ENCODE measurements around the gene ADAMTS18.

The ADAMTS18 gene

DNA sequence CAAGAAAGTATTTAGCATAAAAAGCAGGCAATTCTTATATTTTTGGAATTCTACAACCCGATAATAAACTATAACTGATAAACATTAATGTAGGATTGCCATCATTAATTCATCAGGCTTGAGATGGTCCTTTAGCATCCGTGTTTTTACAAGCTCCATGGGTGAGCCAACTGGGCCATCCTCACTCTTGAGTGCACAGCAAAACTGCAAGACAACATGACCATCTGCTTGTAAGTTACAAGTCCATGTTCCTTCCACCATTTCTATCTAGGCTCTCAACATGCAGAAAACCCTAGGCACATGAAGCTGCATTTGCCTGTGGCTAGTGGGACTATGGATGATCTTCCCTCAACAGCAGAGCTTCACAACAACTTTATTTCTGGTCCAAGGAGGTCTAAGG is 40.1 kb downstream of the ADAMTS18 start:
- DNase-seq (ENCODE audit: insufficient read length, low spot score) (no peak), FAIRE-seq (no peak)
- TF ChIP-seq, protein P1, sequence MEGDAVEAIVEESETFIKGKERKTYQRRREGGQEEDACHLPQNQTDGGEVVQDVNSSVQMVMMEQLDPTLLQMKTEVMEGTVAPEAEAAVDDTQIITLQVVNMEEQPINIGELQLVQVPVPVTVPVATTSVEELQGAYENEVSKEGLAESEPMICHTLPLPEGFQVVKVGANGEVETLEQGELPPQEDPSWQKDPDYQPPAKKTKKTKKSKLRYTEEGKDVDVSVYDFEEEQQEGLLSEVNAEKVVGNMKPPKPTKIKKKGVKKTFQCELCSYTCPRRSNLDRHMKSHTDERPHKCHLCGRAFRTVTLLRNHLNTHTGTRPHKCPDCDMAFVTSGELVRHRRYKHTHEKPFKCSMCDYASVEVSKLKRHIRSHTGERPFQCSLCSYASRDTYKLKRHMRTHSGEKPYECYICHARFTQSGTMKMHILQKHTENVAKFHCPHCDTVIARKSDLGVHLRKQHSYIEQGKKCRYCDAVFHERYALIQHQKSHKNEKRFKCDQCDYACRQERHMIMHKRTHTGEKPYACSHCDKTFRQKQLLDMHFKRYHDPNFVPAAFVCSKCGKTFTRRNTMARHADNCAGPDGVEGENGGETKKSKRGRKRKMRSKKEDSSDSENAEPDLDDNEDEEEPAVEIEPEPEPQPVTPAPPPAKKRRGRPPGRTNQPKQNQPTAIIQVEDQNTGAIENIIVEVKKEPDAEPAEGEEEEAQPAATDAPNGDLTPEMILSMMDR (IDR thresholded peaks at IDR 0.05; ENCODE audit: insufficient read depth, missing control alignments), result no peak

DNA sequence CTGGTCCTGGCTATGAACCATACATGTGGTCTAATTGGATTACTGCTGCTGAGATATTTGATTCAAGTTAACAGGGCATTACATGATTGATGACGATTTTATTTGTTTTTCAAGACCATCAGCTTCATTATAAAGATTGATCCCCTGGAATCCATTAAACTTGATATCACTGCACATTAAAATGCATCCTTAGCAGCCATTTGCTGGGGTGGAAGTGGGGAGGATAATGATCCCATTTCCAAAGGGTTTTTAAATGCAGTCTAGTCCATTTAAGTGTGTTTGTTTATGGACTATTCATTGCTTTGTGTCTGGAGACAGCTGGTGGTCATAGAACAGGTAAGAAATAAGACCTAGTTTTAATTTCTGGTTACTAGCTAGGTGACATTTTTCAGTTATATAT is 40.9 kb downstream of the ADAMTS18 start:
- DNase-seq (ENCODE audit: insufficient read length, low spot score) (no peak), FAIRE-seq (no peak)
- TF ChIP-seq, protein P1 (IDR thresholded peaks at IDR 0.05; ENCODE audit: insufficient read depth, missing control alignments), result no peak

DNA sequence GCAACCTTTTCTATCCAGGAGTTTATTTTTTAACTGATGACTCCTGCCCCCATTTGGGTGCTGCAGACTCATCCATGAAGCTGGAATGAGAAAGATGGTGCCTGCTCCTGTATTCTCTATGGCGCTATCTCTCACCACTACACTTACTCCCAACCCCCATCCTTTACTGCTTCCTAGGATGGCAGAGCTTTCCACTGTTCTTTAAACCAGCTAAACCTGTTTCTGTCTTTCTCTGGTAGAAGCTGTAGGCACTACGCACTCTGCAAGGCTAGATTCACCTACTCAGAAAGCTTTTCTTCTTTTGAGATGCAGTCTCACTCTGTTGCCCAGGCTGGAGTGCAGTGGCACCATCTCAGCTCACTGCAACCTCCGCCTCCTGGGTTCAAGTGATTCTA is 47.0 kb downstream of the ADAMTS18 start:
- TF ChIP-seq, protein P1 (IDR thresholded peaks at IDR 0.05; ENCODE audit: insufficient read depth, missing control alignments), result no peak
- FAIRE-seq (no peak), DNase-seq (ENCODE audit: insufficient read length, low spot score) (no peak)

GRCh38 chr16:77386831-77387814 is 47.7 kb downstream of the ADAMTS18 start:
- FAIRE-seq, result no peak
- DNase-seq (ENCODE audit: insufficient read length, low spot score), result no peak
- TF ChIP-seq, protein P1 (IDR thresholded peaks at IDR 0.05; ENCODE audit: insufficient read depth, missing control alignments), result no peak

- DNase-seq (ENCODE audit: insufficient read length, low spot score), result no peak
- TF ChIP-seq, protein P1 (IDR thresholded peaks at IDR 0.05; ENCODE audit: insufficient read depth, missing control alignments), result no peak
- FAIRE-seq, result no peak
Measured at GRCh38 chr16:77385481-77385880, 49.4 kb downstream of the ADAMTS18 start.

GRCh38 chr16:77383606-77384187 is 51.1 kb downstream of the ADAMTS18 start:
- no peak for FAIRE-seq
- no peak for DNase-seq (ENCODE audit: insufficient read length, low spot score)
- TF ChIP-seq, protein P1 (IDR thresholded peaks at IDR 0.05; ENCODE audit: insufficient read depth, missing control alignments), result no peak

DNA sequence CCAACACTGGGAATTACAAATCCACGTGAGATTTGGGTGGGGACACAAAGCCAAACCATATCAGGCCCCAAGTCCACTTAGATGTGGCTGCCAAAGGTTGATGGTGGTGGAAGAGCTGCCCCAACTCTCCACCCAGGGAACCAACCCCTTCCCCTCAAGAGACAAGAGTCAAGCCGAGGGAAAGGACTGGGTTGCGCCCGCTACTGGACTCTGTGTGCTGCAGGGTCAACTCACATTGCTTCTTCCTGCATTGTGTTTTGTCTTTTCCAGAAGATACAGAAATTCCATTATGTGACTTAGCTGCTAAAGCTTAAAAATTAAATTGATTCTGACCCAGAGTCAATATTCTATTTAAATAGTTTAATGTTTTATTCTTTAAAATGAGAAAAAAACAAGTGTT is 58.5 kb downstream of the ADAMTS18 start:
- no peak for FAIRE-seq
- DNase-seq (ENCODE audit: insufficient read length, low spot score), result no peak

More for the DNA sequence above, 58.5 kb downstream of the ADAMTS18 start:
- TF ChIP-seq, protein P1 (IDR thresholded peaks at IDR 0.05; ENCODE audit: insufficient read depth, missing control alignments), result no peak

All from D721Med (cell line).